ENCODE measurements around the gene FNDC5. TPM values are rescaled to one million over a fixed set of nuclear protein-coding genes. Genes with fewer than 3 reads are reported as not detected.

Gene FNDC5
- 1.2 and 1.4 TPM in 2 replicates for total RNA-seq

GRCh38 chr1:32870615-32871363 is at the start of gene FNDC5:
TSS of gene FNDC5 (minus strand) at chr1:32870912.

GRCh38 chr1:32900956-32901822 is 30.5 kb upstream of the FNDC5 start, which contains the start of gene TMEM54:
TSS of gene TMEM54 (minus strand) at chr1:32901389. CDS start at chr1:32901238, 151 bp downstream.

GRCh38 chr1:32886004-32886827 is 15.5 kb upstream of the FNDC5 start, which contains the start of gene HPCA:
TSS of gene HPCA (plus strand) at chr1:32886491. CDS start at chr1:32888899, 2,408 bp downstream.

GRCh38 chr1:32817159-32817814 is 53.4 kb downstream of the FNDC5 start, which contains the start of the genes S100PBP and YARS1:
TSS of gene S100PBP (plus strand) at chr1:32817653. CDS start at chr1:32826100, 8,447 bp downstream.
TSS of gene YARS1 (minus strand) at chr1:32817358. CDS start at chr1:32817244, 114 bp downstream.

Other genes starting within 250 kb of the FNDC5 start
- 26.8 and 30.1 TPM in 2 replicates for gene ZBTB8OS, start 220.4 kb downstream of the FNDC5 start, total RNA-seq
- gene RBBP4, start 219.7 kb downstream of the FNDC5 start, total RNA-seq, result 84.4 and 90.1 TPM in 2 replicates
- gene SYNC, start 168.1 kb downstream of the FNDC5 start, total RNA-seq, result 44.2 and 97.6 TPM in 2 replicates
- 94.4 and 139 TPM in 2 replicates for gene YARS1, start 53.6 kb downstream of the FNDC5 start, total RNA-seq
- 28.3 and 31.2 TPM in 2 replicates for gene S100PBP, start 53.3 kb downstream of the FNDC5 start, total RNA-seq
- not detected in 2 replicates for gene HPCA, start 15.6 kb upstream of the FNDC5 start, total RNA-seq
- gene TMEM54, start 30.5 kb upstream of the FNDC5 start, total RNA-seq, result 30.8 and 49.7 TPM in 2 replicates
- 9.4 and 17.2 TPM in 2 replicates for gene RNF19B, start 93.9 kb upstream of the FNDC5 start, total RNA-seq
- gene AK2, start 166.0 kb upstream of the FNDC5 start, total RNA-seq, result 73.6 and 91.1 TPM in 2 replicates
- gene AZIN2, start 210.2 kb upstream of the FNDC5 start, total RNA-seq, result 6.9 and 9.2 TPM in 2 replicates

Data from smooth muscle cell of the pulmonary artery (primary cell).